PC-3 (cell line): ENCODE measurements around the gene CFAP46. TPM values are rescaled to one million over a fixed set of nuclear protein-coding genes. Genes with fewer than 3 reads are reported as not detected.

ENCODE experiments used
- ATAC-seq: fragments of 200-7000 bp; cut with Tn5 transposase; 2 replicates; pipeline ENCODE4 v1.9.1; 2020; ENCODE audit warnings: mild to moderate bottlenecking, moderate library complexity
- BruUV-seq: library from RNA; stranded (reverse); fragments of 400-500 nt; replicated peaks from 2 replicates; lab custom pipeline; 2021; lab: Mats Ljungman, UMichigan
- CTCF ChIA-PET: fragments of 300-600 bp; sonication (Branson Sonifier 250); formaldehyde crosslinking; loops from one replicate; lab custom pipeline; 2022; ENCODE audit warnings: antibody characterized with exemption; lab: Charles Lee
- POLR2A ChIA-PET: fragments of 300-600 bp; sonication (Branson Sonifier 250); formaldehyde crosslinking; loops from one replicate; lab custom pipeline; 2022; ENCODE audit warnings: antibody characterized with exemption; ENCODE audit not compliant: unreplicated experiment; lab: Charles Lee
- DNase-seq: peaks from one replicate; pipeline ENCODE4 v3.0.0-alpha.2; 2015
- H2AFZ ChIP-seq: fragments of 300-600 bp; sonication (generic); 2 replicates; pipeline ENCODE4 v1.6.0; 2016; ENCODE audit warnings: antibody characterized with exemption, low read length
- H3F3A ChIP-seq: fragments of 300-600 bp; sonication (generic); one replicate; pipeline ENCODE4 v1.6.0; 2017; ENCODE audit warnings: antibody characterized with exemption, low read length, control low read depth, mild to moderate bottlenecking; ENCODE audit not compliant: unreplicated experiment
- H3K27ac ChIP-seq: fragments of 300-600 bp; sonication (generic); 2 replicates; pipeline ENCODE4 v1.5.1; 2016; ENCODE audit warnings: mild to moderate bottlenecking, low read length
- H3K27me3 ChIP-seq: fragments of 300-600 bp; sonication (generic); 2 replicates; pipeline ENCODE4 v1.6.1; 2016; ENCODE audit warnings: low read length, mixed read lengths
- H3K36me3 ChIP-seq: fragments of 300-600 bp; sonication (generic); 2 replicates; pipeline ENCODE4 v1.6.1; 2016; ENCODE audit warnings: low read depth, mixed run types, low read length, mixed read lengths
- H3K4me1 ChIP-seq: fragments of 300-600 bp; sonication (generic); 2 replicates; pipeline ENCODE4 v1.5.1; 2016; ENCODE audit warnings: low read length; ENCODE audit not compliant: insufficient read depth
- H3K4me2 ChIP-seq: fragments of 300-600 bp; sonication (generic); 2 replicates; pipeline ENCODE4 v1.6.0; 2016; ENCODE audit warnings: low read length
- H3K4me3 ChIP-seq: fragments of 300-600 bp; sonication (generic); 2 replicates; pipeline ENCODE4 v1.5.1; 2016; ENCODE audit warnings: mild to moderate bottlenecking, low read length, mixed read lengths
- H3K79me2 ChIP-seq: fragments of 300-600 bp; sonication (generic); 2 replicates; pipeline ENCODE4 v1.6.1; 2017; ENCODE audit warnings: low read length, mixed read lengths
- H3K9ac ChIP-seq: fragments of 300-600 bp; sonication (generic); 2 replicates; pipeline ENCODE4 v1.6.0; 2016; ENCODE audit warnings: mild to moderate bottlenecking, low read length
- H3K9me2 ChIP-seq: fragments of 300-600 bp; sonication (generic); replicated peaks from 2 replicates; pipeline ENCODE4 v1.6.1; 2016; ENCODE audit warnings: mixed run types, low read length, mixed read lengths
- H3K9me3 ChIP-seq: fragments of 300-600 bp; sonication (generic); 2 replicates; pipeline ENCODE4 v1.6.1; 2016; ENCODE audit warnings: low read length, mixed read lengths
- H4K20me1 ChIP-seq: fragments of 300-600 bp; sonication (generic); 2 replicates; pipeline ENCODE4 v1.6.1; 2016; ENCODE audit warnings: low read length, mixed read lengths
- EZH2 ChIP-seq: fragments of 300-600 bp; sonication (generic); IDR thresholded peaks from one replicate; pipeline ENCODE4 v1.6.1; 2017; ENCODE audit warnings: antibody characterized with exemption, mild to moderate bottlenecking, low read length; ENCODE audit not compliant: unreplicated experiment
- EZH2phosphoT487 ChIP-seq: fragments of 300-600 bp; sonication (generic); IDR thresholded peaks from 2 replicates; pipeline ENCODE4 v1.6.1; 2018; ENCODE audit warnings: mild to moderate bottlenecking, antibody characterized with exemption, low read length, borderline replicate concordance
- intact Hi-C: fragments of 100-400 bp; cut with micrococcal nuclease; formaldehyde crosslinking; loops from 2 replicates; pipeline ENCODE4 v1.9.0; 2023
- total RNA-seq: library from RNA; depleted of rRNA; stranded (reverse); fragments of >200 nt; gene quantifications from 2 replicates; pipeline ENCODE4 v1.2.3, GENCODE V29; 2014
- TF ChIP-seq, protein P1 (sequence below): fragments of 300-600 bp; sonication (generic); conservative IDR thresholded peaks from 2 replicates; pipeline ENCODE4 v1.5.1; 2017; ENCODE audit warnings: antibody characterized with exemption, low read depth, mild to moderate bottlenecking, low read length

CFAP46 gene
- total RNA-seq, 1 experiment from 2014 or later = 0.04 TPM

DNA sequence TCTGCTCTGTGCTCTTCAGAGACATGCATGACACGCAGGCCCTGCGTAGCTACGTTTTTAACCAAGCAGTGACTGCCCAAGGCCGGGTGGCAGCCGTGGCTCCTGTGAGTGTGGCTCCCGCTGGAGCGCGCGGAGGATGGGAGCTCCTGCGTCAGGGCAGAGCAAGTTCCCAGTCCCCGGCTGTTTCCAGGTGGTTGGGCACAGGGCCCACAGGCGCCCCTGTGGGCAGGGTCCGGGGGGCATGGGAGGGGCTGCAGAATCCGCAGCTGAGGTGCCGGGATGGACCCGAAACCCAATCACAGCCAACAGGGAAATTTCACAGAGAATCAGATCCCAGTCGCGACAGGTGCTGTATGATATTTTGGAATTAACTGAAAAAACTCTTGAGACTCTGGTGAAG lies 166.2 kb downstream of the CFAP46 start:
- BruUV-seq = no TSS peak
- Histone ChIP-seq H3K27me3 (no peaks in the 10 kb centered on the region), H4K20me1 (no peaks in the 10 kb centered on the region), H3K79me2 (no peaks in the 10 kb centered on the region), H3K9me2 (no peaks in the 10 kb centered on the region), H3K9ac (no peak overlapping the region), H3K9me3 (no peaks in the 10 kb centered on the region), H3F3A (no peaks in the 10 kb centered on the region), H3K4me3 (no peak overlapping the region), H3K4me1 (no peaks in the 10 kb centered on the region), H2AFZ (no peak overlapping the region), H3K27ac (no peak overlapping the region), H3K4me2 (no peak overlapping the region), H3K36me3 (no peaks in the 10 kb centered on the region)
- TF ChIP-seq, protein P1, sequence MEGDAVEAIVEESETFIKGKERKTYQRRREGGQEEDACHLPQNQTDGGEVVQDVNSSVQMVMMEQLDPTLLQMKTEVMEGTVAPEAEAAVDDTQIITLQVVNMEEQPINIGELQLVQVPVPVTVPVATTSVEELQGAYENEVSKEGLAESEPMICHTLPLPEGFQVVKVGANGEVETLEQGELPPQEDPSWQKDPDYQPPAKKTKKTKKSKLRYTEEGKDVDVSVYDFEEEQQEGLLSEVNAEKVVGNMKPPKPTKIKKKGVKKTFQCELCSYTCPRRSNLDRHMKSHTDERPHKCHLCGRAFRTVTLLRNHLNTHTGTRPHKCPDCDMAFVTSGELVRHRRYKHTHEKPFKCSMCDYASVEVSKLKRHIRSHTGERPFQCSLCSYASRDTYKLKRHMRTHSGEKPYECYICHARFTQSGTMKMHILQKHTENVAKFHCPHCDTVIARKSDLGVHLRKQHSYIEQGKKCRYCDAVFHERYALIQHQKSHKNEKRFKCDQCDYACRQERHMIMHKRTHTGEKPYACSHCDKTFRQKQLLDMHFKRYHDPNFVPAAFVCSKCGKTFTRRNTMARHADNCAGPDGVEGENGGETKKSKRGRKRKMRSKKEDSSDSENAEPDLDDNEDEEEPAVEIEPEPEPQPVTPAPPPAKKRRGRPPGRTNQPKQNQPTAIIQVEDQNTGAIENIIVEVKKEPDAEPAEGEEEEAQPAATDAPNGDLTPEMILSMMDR = no peak
- no peak for TF ChIP-seq EZH2phosphoT487
- TF ChIP-seq EZH2 = no peak
- no peak for ATAC-seq
- CTCF ChIA-PET = no interaction called here
- intact Hi-C loops = no loop called here
- DNase-seq = no peak
- POLR2A ChIA-PET = no interaction called here

GRCh38 chr10:132774902-132775863 lies 167.2 kb downstream of the CFAP46 start:
- H2AFZ ChIP-seq = no peak overlapping the region
- H4K20me1 ChIP-seq = no peaks in the 10 kb centered on the region
- DNase-seq = no peak
- H3K4me3 ChIP-seq = no peak overlapping the region
- no peaks in the 10 kb centered on the region for H3K9me2 ChIP-seq
- H3K27ac ChIP-seq = no peak overlapping the region
- no peaks in the 10 kb centered on the region for H3K79me2 ChIP-seq
- H3K36me3 ChIP-seq = no peaks in the 10 kb centered on the region
- peak; percentile 13; the same call in 1 of the 2 replicates for ATAC-seq
- BruUV-seq = no TSS peak
- H3K4me1 ChIP-seq = no peaks in the 10 kb centered on the region
- TF ChIP-seq, protein P1 = no peak
- TF ChIP-seq EZH2phosphoT487 = no peak
- no peak for TF ChIP-seq EZH2
- intact Hi-C loops = no loop called here
- no peaks in the 10 kb centered on the region for H3F3A ChIP-seq
- H3K27me3 ChIP-seq = no peaks in the 10 kb centered on the region
- ChIA-PET POLR2A (no interaction called here), CTCF (no interaction called here)
- no peak overlapping the region for H3K4me2 ChIP-seq
- no peaks in the 10 kb centered on the region for H3K9me3 ChIP-seq
- H3K9ac ChIP-seq = no peak overlapping the region
